Astrocyte of the hippocampus (primary cell): ENCODE results near the gene FBXO10.
"Not testable (repeated sequence)": the region's sequence is repeated elsewhere in the genome, so short reads cannot be mapped to it uniquely, and the experiment has no call there.

Experiments
- DNase-seq: peaks from one replicate; pipeline ENCODE4 v3.0.0; 2011; ENCODE audit warnings: low read depth, low spot score

Gene FBXO10

DNA sequence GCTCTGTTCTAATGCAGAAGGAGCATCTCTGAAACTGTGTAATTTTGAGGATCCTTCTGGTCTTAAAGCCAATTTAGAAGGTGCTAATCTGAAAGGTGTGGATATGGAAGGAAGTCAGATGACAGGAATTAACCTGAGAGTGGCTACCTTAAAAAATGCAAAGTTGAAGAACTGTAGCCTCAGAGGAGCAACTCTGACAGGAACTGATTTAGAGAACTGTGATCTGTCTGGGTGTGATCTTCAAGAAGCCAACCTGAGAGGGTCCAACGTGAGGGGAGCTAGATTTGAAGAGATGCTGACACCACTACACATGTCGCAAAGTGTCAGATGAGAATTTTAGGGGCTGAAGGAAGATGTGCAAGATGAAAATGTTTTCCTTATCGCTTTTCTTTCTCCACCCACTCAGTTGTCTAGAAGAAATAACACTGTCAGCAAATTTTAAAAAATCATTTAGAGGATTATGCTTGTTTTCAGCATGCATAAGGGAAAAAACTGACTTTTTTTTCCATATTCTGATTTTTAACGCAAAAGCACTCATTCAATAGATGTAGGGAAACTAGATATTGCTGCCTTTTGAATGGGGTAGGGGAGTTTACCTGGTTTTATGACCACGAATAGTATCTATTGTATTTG lies 98.1 kb downstream of the FBXO10 start:
- DNase-seq: not testable (repeated sequence)

DNA sequence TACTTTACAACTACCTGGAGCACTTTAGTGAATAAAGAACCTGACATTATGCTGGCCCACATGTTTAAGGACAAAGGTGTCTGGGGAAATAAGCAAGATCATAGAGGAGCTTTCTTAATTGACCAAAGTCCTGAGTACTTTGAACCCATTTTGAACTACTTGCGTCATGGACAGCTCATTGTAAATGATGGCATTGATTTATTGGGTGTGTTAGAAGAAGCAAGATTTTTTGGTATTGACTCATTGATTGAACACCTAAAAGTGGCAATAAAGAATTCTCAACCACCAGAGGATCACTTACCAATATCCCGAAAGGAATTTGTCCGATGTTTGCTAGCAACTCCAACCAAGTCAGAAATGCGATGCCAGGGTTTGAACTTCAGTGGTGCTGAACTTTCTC lies 98.7 kb downstream of the FBXO10 start:
- not testable (repeated sequence) for DNase-seq

DNA sequence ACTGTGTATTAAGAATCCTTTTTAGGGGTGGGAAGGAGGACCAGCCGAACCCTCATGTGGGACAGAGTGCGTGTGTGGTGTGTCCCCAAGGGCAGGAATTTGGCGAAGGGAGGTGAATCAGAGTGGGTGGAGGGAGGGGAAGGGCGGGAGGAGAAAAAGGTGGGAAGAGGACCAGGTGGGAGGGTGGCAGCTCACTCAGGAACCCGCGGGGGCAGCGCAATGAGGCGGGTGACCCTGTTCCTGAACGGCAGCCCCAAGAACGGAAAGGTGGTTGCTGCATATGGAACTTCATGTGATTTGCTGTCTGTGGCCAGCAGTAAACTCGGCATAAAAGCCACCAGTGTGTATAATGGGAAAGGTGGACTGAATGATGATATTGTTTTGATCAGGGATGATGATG lies 99.2 kb downstream of the FBXO10 start:
- no peak for DNase-seq

DNA sequence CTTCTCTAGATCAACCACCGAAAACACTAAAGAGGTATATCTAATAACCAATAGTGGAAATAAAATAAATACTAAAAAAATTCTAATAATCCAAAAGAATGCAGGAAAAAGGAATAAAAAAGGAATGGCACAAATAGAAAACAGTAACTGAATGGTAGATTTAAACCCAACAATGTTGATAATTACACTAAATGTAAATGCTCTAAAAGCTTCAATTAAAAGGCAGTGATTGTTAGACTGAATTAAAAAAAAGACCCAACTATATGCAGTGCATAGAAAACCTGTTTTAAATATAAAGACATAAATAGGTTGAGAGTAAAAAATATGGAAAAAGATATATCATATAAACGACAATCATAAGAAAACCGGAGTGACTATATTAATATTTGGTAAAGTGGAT lies 101.7 kb downstream of the FBXO10 start:
- DNase-seq: no peak

DNA sequence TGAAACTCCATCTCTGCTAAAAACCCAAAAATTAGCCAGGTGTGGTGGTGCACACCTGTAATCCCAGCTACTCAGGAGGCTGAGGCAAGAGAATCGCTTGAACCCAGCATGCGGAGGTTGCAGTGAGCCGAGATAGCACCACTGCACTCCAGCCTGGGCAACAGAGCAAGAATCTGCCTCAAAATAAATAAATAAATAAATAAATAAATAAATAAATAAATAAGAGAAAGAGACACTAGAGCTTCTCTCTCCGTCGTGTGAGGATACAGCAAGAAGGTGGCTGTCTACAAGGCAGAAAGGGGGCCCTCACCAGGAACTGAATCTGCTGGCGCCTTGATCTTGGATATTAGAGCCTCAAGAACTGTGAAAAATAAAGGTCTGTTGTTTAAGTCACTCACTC lies 102.2 kb downstream of the FBXO10 start:
- not testable (repeated sequence) for DNase-seq

DNA sequence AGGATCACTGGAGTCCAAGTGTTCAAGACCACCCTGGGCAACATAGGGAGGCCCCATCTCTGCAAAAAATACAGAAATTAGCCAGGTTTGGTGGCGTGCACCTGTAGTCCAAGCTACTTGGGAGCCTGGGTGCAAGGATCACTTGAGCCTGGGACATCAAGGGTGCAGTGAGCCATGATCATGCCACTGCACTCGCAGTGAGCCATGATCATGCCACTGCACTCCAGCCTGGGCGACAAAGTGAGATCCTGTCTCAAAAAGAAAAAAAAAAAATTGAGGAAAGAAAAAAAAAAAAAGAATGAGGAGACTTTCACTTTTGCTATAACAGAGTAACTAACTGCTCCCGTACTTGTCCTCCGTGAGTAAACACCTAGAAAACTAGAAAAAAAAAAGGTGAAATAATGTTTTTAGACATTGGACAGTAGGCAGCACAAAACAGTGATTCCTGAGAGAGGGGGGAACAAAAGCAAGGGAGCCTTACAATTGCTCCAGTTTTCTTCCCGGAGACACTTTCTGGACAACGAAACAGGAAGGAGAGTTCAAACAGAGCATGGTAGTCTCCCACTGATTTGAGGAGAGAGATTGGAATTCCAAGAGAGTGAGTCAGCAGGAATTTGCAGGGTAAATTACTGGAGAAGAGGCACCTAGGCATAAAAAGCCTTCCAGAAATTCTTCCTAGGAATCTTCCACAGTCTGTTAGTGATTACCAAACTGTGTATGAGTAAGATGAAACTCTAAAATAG lies 104.1 kb downstream of the FBXO10 start:
- DNase-seq: peak; percentile 94

DNA sequence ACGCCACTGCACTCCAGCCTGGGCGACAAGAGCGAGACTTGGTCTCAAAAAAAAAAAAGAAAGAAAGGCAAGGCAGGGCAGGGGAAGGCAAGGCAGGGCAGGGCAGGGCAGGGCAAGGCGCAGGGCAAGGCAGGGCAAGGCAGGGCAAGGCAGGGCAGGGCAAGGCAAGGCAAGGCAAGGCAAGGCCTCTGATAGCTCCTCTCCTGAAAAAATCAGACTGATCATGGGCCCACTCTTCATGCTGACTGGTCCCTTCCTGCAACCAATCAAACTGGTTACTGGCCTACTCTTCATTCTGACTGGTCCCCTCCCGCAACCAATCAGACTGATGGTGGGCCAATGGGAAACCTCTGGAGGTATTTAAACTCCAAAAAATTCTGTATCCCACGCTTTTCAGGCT lies 107.6 kb downstream of the FBXO10 start:
- DNase-seq: no peak

DNA sequence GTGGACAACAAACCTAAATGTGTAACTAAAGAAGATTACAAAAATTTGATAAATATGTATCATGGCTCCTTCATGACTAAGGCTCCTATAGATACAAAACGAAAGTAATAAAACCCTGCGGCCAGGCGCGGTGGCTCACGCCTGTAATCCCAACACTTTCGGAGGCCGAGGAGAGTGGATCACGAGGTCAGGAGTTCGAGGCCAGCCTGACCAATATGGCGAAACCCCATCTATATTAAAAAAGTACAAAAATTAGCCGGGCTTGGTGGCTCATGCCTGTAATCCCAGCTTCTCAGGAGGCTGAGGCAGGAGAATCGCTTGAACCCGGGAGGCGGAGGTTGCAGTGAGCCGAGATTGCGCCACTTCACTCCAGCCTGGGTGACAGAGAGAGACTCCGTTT lies 108.7 kb downstream of the FBXO10 start:
- not testable (repeated sequence) for DNase-seq

DNA sequence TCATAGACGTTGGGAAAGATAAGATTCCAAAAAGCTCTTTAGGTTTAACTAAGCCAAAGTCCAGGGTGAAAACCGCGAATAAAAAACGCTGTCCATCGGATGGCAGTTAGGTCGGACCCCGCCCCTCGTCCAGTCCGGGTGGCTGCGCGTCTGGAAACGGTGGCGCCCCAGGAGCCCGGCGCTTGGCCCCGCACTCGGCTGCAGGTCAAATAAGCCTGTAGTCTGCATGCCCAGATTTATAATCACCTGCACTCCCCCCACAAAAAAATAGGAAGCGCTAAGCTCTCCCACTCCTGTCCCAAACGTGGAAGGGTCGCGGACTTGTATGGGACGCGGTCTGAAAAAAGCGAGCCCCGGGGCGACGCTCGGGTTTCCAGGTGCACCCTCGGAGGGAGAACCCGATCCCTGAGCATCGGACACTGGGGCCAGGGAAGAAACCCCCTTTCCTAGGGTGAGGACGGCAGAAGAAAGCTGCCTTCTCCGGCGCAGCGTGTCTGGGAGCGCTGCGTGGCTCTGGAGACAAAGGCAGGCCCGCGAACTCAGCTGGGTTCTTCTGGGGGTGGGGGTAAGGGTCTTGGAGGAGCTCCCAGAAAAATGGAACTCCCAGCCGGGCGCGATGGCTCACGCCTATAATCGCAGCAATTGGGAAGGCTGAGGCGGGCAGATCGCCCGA lies 110.0 kb downstream of the FBXO10 start:
- peak; percentile 94 for DNase-seq

DNA sequence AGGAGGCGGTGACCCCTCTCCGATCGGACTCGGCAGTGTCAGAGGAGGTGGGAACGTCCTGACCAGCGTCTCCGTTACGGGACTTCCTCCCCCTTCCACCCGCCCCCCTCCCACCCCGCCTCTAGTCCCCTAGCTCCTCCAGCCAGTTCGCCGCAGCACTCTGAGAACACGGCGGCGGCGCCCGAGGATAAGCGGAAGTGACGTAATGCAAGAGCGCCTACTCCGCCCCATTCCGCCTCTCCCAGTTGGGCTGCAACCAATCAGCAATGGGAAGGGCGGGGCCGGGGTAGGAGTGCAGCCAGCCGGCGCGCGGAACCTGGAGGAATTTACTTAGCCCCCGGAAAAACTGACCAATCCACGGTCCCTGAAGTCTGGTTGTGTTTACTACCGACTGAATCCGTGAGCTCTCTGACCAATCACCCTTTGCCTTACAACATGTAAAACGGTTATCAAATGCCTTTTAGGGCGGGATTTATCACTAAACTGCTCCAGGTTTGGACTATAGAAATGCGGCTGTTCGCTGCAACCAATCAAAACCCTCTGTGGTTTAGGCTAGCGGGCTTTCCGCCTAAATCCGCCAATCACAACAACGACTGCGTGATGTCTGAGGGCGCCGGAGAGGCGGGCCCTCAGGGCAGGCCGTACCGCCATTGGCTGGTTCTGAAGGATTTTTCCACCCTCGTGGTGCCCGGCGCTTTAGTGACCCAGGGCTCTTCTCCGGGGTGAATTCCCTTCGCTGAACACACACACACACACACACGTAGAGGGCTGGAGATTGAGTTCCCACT lies 110.7 kb downstream of the FBXO10 start, which contains the start of gene ZBTB5:
Gene ZBTB5, minus strand, starts transcription at position 202 of the 788 bp plus-strand sequence. CDS start 22,899 bp downstream, outside the sequence.
- DNase-seq: peak; percentile 100

DNA sequence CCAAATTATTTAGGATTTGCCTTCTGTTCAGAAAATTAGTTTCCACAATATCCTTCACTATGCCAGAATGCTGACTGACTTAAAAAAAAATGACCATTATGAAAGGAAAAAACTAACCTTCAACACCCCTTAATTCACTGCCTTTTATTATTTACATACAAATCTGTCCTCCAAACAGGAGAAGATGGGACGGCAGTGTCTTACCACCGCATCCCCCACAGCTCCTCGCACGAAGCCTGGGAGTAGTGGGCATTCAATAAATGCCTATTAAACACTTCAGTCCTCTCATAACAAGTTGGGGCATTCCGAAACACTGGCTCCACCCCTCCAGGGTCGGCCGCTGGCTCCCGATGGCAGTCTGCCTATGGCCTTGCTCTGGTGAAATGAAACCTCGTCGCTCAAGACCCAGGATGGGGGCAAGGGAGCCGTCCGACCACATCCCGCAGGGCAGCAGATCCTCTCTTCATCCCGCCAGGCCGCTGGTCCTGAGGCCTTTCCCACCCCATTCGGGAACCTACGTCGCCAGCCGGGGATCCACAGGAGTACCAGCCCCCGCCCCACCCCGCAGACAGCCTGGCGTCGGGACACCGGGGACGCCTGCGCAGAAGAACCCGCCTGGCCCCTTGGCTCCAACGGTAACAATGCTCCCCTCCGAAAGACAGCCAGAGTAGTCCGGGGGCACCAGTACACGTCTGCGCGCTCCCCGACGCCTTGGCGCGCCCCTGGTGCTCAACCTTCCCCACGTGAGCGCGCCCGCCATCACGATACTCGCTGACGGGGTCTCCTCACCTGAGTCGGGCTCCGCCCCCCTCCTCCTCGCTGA lies 111.5 kb downstream of the FBXO10 start:
- DNase-seq: peak; percentile 91

DNA sequence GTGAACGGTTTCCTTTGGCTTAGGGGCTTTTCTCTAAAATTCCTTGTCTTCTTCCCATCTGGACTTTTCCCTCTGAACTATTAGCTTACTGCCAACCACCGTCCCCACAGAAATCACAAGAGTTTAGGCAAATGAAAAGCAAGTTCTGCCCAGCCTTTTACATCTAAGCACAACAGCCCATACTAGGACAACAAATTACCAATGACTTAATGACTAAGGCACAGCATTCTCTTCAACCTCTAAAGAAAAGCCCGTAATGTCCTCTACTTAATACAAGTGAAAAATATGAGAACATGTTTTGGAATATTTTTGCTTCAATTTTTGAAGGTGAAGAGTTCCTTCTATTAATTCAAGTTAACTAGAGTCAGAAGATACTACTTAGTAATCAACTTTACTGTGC lies 112.2 kb downstream of the FBXO10 start:
- peak; percentile 21 for DNase-seq
